Smooth muscle cell (in vitro differentiated cells): ENCODE measurements around the gene FNBP1L. TPM values are rescaled to one million over a fixed set of nuclear protein-coding genes. Genes with fewer than 3 reads are reported as not detected.
A peak's percentile ranks its signal among the peaks of the same experiment; 100 is the strongest.

Experiments used
- DNase-seq: peaks from one replicate; lab custom pipeline; 2025; ENCODE audit not compliant: unreplicated experiment; lab: John Stamatoyannopoulos, UW
- H2AFZ ChIP-seq: fragments of 200-600 bp; sonication (generic); 2 replicates; pipeline ENCODE4 v1.6.0; 2016; ENCODE audit warnings: antibody characterized with exemption, low read depth, mild to moderate bottlenecking
- H3F3A ChIP-seq: fragments of 200-600 bp; sonication (generic); 2 replicates; pipeline ENCODE4 v1.6.0; 2017; ENCODE audit warnings: antibody characterized with exemption, low read depth
- H3K27ac ChIP-seq: fragments of 200-600 bp; sonication (generic); 2 replicates; pipeline ENCODE4 v1.5.1; 2016; ENCODE audit warnings: low read depth, mild to moderate bottlenecking
- H3K27me3 ChIP-seq: fragments of 200-600 bp; sonication (generic); 2 replicates; pipeline ENCODE4 v1.6.1; 2016; ENCODE audit warnings: low read depth, mild to moderate bottlenecking
- H3K36me3 ChIP-seq: fragments of 200-600 bp; sonication (generic); 2 replicates; pipeline ENCODE4 v1.5.1; 2016; ENCODE audit warnings: low read depth
- H3K4me1 ChIP-seq: fragments of 200-600 bp; sonication (generic); 2 replicates; pipeline ENCODE4 v1.5.1; 2016; ENCODE audit warnings: low read depth
- H3K4me2 ChIP-seq: fragments of 200-600 bp; sonication (generic); 2 replicates; pipeline ENCODE4 v1.6.0; 2016; ENCODE audit warnings: mild to moderate bottlenecking
- H3K4me3 ChIP-seq: fragments of 200-600 bp; sonication (generic); 2 replicates; pipeline ENCODE4 v1.5.1; 2016; ENCODE audit warnings: mild to moderate bottlenecking
- H3K79me2 ChIP-seq: fragments of 200-600 bp; sonication (generic); 2 replicates; pipeline ENCODE4 v1.6.0; 2016; ENCODE audit warnings: low read depth, mild to moderate bottlenecking
- H3K9ac ChIP-seq: fragments of 200-600 bp; sonication (generic); 2 replicates; pipeline ENCODE4 v1.6.0; 2016; ENCODE audit warnings: low read depth
- H3K9me3 ChIP-seq: fragments of 200-600 bp; sonication (generic); replicated peaks from 2 replicates; pipeline ENCODE4 v1.5.1; 2016; ENCODE audit warnings: low read depth
- H4K20me1 ChIP-seq: fragments of 200-600 bp; sonication (generic); 2 replicates; pipeline ENCODE4 v1.6.0; 2016; ENCODE audit warnings: low read depth
- CTCF ChIP-seq: fragments of 200-600 bp; sonication (generic); IDR thresholded peaks from 2 replicates; pipeline ENCODE4 v1.5.1; 2017; ENCODE audit warnings: borderline replicate concordance, mild to moderate bottlenecking, antibody characterized with exemption; ENCODE audit not compliant: insufficient read depth, poor library complexity, severe bottlenecking
- WGBS: methylation state at CpG from one replicate; pipeline ENCODE4 v1.1.7; 2016; ENCODE audit warnings: low lambda C conversion rate; 5-methylcytosine and 5-hydroxymethylcytosine counted together
- polyA plus RNA-seq: library from polyadenylated mRNA; unstranded; fragments of >200 nt; fragmentation: Nextera tagmentation; extraction: Ambion mirVana; gene quantifications from 2 replicates; pipeline ENCODE4 v1.2.1, GENCODE V29; 2016
- total RNA-seq: library from RNA; depleted of rRNA; stranded (reverse); fragments of >200 nt; gene quantifications from 2 replicates; pipeline ENCODE4 v1.2.3, GENCODE V29; 2014

Gene FNBP1L
- total and polyA plus RNA-seq, 2 experiments from 2014 or later = 18.7 to 60.4 TPM

GRCh38 chr1:93559045-93559444 lies 111.1 kb downstream of the FNBP1L start:
- Histone ChIP-seq H3K9me3 (no peaks in the 10 kb centered on the region), H3K4me1 (no peaks in the 10 kb centered on the region), H4K20me1 (peaks cover 6% of the 10 kb centered on the region), H2AFZ (no peak overlapping the region), H3F3A (peaks cover 4% of the 10 kb centered on the region), H3K36me3 (no peaks in the 10 kb centered on the region), H3K27ac (no peak overlapping the region), H3K4me2 (no peak overlapping the region), H3K4me3 (no peak overlapping the region), H3K9ac (no peak overlapping the region), H3K27me3 (no peaks in the 10 kb centered on the region), H3K79me2 (no peaks in the 10 kb centered on the region)
- 98% methylated on average over 2 of the region's 2 CpGs for WGBS
- DNase-seq = no peak
- TF ChIP-seq CTCF = no peak

- H3F3A ChIP-seq = peaks cover 4% of the 10 kb centered on the region
- H3K4me3 ChIP-seq = no peak overlapping the region
- H3K4me1 ChIP-seq = no peaks in the 10 kb centered on the region
- no peak for TF ChIP-seq CTCF
- H2AFZ ChIP-seq = no peak overlapping the region
- H3K27me3 ChIP-seq = no peaks in the 10 kb centered on the region
- no peak for DNase-seq
- H3K27ac ChIP-seq = no peak overlapping the region
- H3K4me2 ChIP-seq = no peak overlapping the region
- H3K36me3 ChIP-seq = no peaks in the 10 kb centered on the region
- no peaks in the 10 kb centered on the region for H3K79me2 ChIP-seq
- H4K20me1 ChIP-seq = peaks cover 6% of the 10 kb centered on the region
- H3K9ac ChIP-seq = no peak overlapping the region
- no peaks in the 10 kb centered on the region for H3K9me3 ChIP-seq
Observed at GRCh38 chr1:93559695-93560094, 111.8 kb downstream of the FNBP1L start.

- DNase-seq = no peak
- no peak overlapping the region for H3K4me3 ChIP-seq
- peaks cover 25% of the 10 kb centered on the region for H3F3A ChIP-seq
- no peak overlapping the region for H2AFZ ChIP-seq
- peaks cover 42% of the 10 kb centered on the region for H4K20me1 ChIP-seq
- no peaks in the 10 kb centered on the region for H3K79me2 ChIP-seq
- H3K9me3 ChIP-seq = no peaks in the 10 kb centered on the region
- no peak overlapping the region for H3K4me2 ChIP-seq
- H3K4me1 ChIP-seq = no peaks in the 10 kb centered on the region
- no peaks in the 10 kb centered on the region for H3K36me3 ChIP-seq
- H3K27ac ChIP-seq = peak overlapping the region; percentile 90
- no peaks in the 10 kb centered on the region for H3K27me3 ChIP-seq
- 73% methylated on average over 4 of the region's 4 CpGs for WGBS
- TF ChIP-seq CTCF = no peak
- no peak overlapping the region for H3K9ac ChIP-seq
Observed at GRCh38 chr1:93565496-93566206, 117.7 kb downstream of the FNBP1L start.

GRCh38 chr1:93566227-93566626 lies 118.3 kb downstream of the FNBP1L start:
- H3K27ac ChIP-seq = peak overlapping the region; percentile 90
- H3K36me3 ChIP-seq = no peaks in the 10 kb centered on the region
- 60% methylated on average over 10 of the region's 10 CpGs for WGBS
- no peaks in the 10 kb centered on the region for H3K79me2 ChIP-seq
- TF ChIP-seq CTCF = no peak
- peaks cover 42% of the 10 kb centered on the region for H4K20me1 ChIP-seq
- no peaks in the 10 kb centered on the region for H3K9me3 ChIP-seq
- no peak overlapping the region for H3K4me2 ChIP-seq
- no peak for DNase-seq
- peaks cover 25% of the 10 kb centered on the region for H3F3A ChIP-seq
- no peaks in the 10 kb centered on the region for H3K27me3 ChIP-seq
- H2AFZ ChIP-seq = no peak overlapping the region
- H3K4me3 ChIP-seq = no peak overlapping the region
- no peak overlapping the region for H3K9ac ChIP-seq
- no peaks in the 10 kb centered on the region for H3K4me1 ChIP-seq
